Measurements from ENCODE around the gene SMAD7.

GRCh38 chr18:48957136-48957535, 6.4 kb upstream of the SMAD7 start:
- no peak for TF ChIP-seq DPF2 (IDR thresholded peaks at IDR 0.05)
- TF ChIP-seq PBX3 (IDR thresholded peaks at IDR 0.05; ENCODE audit: insufficient replicate concordance, low read depth, low read length) = no peak
- TF ChIP-seq ZNF592 (IDR thresholded peaks at IDR 0.05) = no peak
- TF ChIP-seq REST (IDR thresholded peaks at IDR 0.05; ENCODE audit: low read depth, low read length) = no peak
- TF ChIP-seq RUNX3 (IDR thresholded peaks at IDR 0.05; ENCODE audit: low read length) = no peak
- no peak for TF ChIP-seq CTCF (IDR thresholded peaks at IDR 0.05 in 2 of 3, conservative IDR thresholded peaks at IDR 0.05 in 1 of 3; ENCODE audit: control insufficient read depth in 2 of 3, extremely low read depth in 1 of 3, insufficient read depth in 1 of 3, low read depth in 3 of 3, low read length in 3 of 3)
- no peak for TF ChIP-seq EZH2 (IDR thresholded peaks at IDR 0.05; ENCODE audit: borderline replicate concordance, control insufficient read depth, low read depth, low read length)
- no peak for TF ChIP-seq ZNF274 (IDR thresholded peaks at IDR 0.05; ENCODE audit: insufficient read depth, insufficient read length)
- no peak for TF ChIP-seq RFX5 (IDR thresholded peaks at IDR 0.05; ENCODE audit: low read depth, low read length)
- TF ChIP-seq PAX5 (IDR thresholded peaks at IDR 0.05; ENCODE audit: borderline replicate concordance, low read depth, low read length) = no peak
- no peak for TF ChIP-seq POLR2A (IDR thresholded peaks at IDR 0.05; ENCODE audit: low read depth, low read length)
- no peak for TF ChIP-seq MXI1 (IDR thresholded peaks at IDR 0.05; ENCODE audit: low read depth, low read length)
- TF ChIP-seq SMAD1 (IDR thresholded peaks at IDR 0.05; ENCODE audit: low read depth, partially characterized antibody) = no peak
- TF ChIP-seq SPI1 (IDR thresholded peaks at IDR 0.05; ENCODE audit: borderline replicate concordance, insufficient read depth, low read depth, low read length) = no peak
